ENCODE measurements around the gene DCUN1D3. TPM values are rescaled to one million over a fixed set of nuclear protein-coding genes. Genes with fewer than 3 reads are reported as not detected.

DCUN1D3 gene
- polyA plus RNA-seq, 1 donor (not counting 4 experiments of a cell fraction or from before 2014, with no cell fraction given), result 9.4 TPM

DNA sequence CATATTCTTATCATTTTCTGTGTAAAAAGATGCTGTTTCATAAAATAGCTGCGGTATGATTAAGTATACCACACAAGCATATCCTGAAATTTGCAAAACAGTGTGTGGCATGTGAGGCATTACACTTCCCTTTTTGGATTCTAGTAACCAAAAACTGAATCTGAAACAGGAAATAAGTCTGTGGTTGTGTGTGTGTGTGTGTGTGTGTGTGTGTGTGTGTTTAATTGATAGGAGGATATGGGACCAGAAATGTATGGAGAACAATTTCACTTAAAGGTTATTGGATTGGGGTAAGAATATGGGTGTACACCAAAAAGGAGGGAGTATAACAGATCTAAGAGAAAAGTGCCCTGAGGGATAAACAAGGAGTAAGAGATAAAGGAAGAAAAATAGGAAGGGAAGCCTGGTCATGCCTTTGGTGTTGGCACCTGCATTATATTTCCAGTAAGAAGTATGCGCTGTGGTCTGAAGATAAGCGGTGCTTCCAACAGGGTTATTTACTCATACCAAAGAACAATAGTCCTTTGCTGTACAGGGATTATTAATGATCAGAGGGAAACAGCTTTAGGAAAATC is 4.4 kb upstream of the DCUN1D3 start:
- H3K36me3 ChIP-seq (ENCODE audit: control insufficient read depth in 2 of 2, extremely low read depth in 1 of 2, insufficient read depth in 2 of 2, low read length in 2 of 2), result no peaks in the 10 kb centered on the region
- FAIRE-seq (peak; percentile 58), DNase-seq (ENCODE audit: low read depth, low spot score) (peak; percentile 73)
- no peaks in the 10 kb centered on the region for H3K27me3 ChIP-seq (ENCODE audit: control insufficient read depth, extremely low read depth, insufficient read depth, low read length)
- H3K79me2 ChIP-seq (ENCODE audit: control insufficient read depth, insufficient read depth, low read length), result peaks cover 15% of the 10 kb centered on the region
- dilution Hi-C loops (cut with MboI; ENCODE audit: extremely low pct_ligation_motif_present, low sequenced_read_pairs), result no loop called here
- no peak for TF ChIP-seq EZH2 (IDR thresholded peaks at IDR 0.05; ENCODE audit: low read length)
- TF ChIP-seq, protein P1, sequence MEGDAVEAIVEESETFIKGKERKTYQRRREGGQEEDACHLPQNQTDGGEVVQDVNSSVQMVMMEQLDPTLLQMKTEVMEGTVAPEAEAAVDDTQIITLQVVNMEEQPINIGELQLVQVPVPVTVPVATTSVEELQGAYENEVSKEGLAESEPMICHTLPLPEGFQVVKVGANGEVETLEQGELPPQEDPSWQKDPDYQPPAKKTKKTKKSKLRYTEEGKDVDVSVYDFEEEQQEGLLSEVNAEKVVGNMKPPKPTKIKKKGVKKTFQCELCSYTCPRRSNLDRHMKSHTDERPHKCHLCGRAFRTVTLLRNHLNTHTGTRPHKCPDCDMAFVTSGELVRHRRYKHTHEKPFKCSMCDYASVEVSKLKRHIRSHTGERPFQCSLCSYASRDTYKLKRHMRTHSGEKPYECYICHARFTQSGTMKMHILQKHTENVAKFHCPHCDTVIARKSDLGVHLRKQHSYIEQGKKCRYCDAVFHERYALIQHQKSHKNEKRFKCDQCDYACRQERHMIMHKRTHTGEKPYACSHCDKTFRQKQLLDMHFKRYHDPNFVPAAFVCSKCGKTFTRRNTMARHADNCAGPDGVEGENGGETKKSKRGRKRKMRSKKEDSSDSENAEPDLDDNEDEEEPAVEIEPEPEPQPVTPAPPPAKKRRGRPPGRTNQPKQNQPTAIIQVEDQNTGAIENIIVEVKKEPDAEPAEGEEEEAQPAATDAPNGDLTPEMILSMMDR (optimal IDR thresholded peaks at IDR 0.05 in 1 of 3, IDR thresholded peaks at IDR 0.05 in 1 of 3, conservative IDR thresholded peaks at IDR 0.05 in 1 of 3; ENCODE audit: extremely low read depth in 1 of 3, insufficient read depth in 2 of 3, low read length in 3 of 3), result no peak
- H3K9me1 ChIP-seq (ENCODE audit: control insufficient read depth, extremely low read depth, insufficient read depth, low read length), result no peaks in the 10 kb centered on the region
- no peaks in the 10 kb centered on the region for H4K20me1 ChIP-seq (ENCODE audit: control insufficient read depth, extremely low read depth, insufficient read depth, low read length)
- peaks cover 54% of the 10 kb centered on the region for H3K4me1 ChIP-seq (ENCODE audit: control insufficient read depth, extremely low read depth, insufficient read depth, low read length)
- peak overlapping the region; percentile 45 for H3K9ac ChIP-seq (ENCODE audit: control insufficient read depth, extremely low read depth, insufficient read depth, low read length)
- H3K27ac ChIP-seq (ENCODE audit: control insufficient read depth, insufficient read depth, low read length), result peak overlapping the region; percentile 76
- peak overlapping the region; percentile 81 for H3K4me2 ChIP-seq (ENCODE audit: control insufficient read depth, extremely low read depth, insufficient read depth, low read depth, low read length)
- no peak overlapping the region for H2AFZ ChIP-seq (ENCODE audit: control insufficient read depth, low read length)
- H3K4me3 ChIP-seq (ENCODE audit: control insufficient read depth in 2 of 3, extremely low read depth in 1 of 3, insufficient read depth in 2 of 3, low read depth in 1 of 3, low read length in 3 of 3), result peak overlapping the region in 1 of 3 experiments; percentile 21
- no peaks in the 10 kb centered on the region for H3K9me3 ChIP-seq (ENCODE audit: control insufficient read depth, low read depth, low read length)

DNA sequence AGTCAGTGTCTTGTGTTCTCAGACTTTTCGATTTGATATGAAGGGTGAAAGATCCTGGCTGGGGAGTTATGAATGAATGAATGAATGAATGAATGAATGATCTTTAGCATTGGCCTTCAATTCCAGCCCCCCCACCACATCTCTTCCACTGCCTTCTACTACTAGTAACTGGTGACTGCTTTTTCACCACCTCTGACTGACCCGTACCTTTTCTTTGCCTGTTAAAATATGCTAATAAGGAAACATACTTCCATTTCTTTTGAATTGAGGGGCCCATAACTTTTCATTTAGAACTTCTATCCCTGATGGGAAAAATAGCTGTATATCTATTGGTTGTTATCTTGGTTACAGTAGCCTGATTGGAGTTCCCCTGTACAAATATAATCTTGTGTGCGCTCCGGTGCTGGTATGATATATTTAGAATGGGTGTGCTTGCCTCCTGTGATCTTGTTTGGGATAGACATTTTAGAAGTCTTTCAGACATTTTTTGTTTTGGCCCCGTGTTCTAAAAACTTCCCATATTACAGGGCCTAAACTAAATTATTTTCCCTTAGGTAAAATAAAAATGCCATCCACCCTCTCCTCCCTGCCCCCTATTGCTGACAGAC is 3.8 kb upstream of the DCUN1D3 start:
- no peak for FAIRE-seq
- Histone ChIP-seq H3K4me2 (ENCODE audit: control insufficient read depth, extremely low read depth, insufficient read depth, low read depth, low read length) (peak overlapping the region; percentile 81), H3K9me3 (ENCODE audit: control insufficient read depth, low read depth, low read length) (no peaks in the 10 kb centered on the region), H3K27me3 (ENCODE audit: control insufficient read depth, extremely low read depth, insufficient read depth, low read length) (no peaks in the 10 kb centered on the region), H3K9me1 (ENCODE audit: control insufficient read depth, extremely low read depth, insufficient read depth, low read length) (no peaks in the 10 kb centered on the region), H4K20me1 (ENCODE audit: control insufficient read depth, extremely low read depth, insufficient read depth, low read length) (no peaks in the 10 kb centered on the region), H2AFZ (ENCODE audit: control insufficient read depth, low read length) (no peak overlapping the region), H3K79me2 (ENCODE audit: control insufficient read depth, insufficient read depth, low read length) (peaks cover 21% of the 10 kb centered on the region), H3K4me1 (ENCODE audit: control insufficient read depth, extremely low read depth, insufficient read depth, low read length) (peaks cover 58% of the 10 kb centered on the region), H3K4me3 (ENCODE audit: control insufficient read depth in 2 of 3, extremely low read depth in 1 of 3, insufficient read depth in 2 of 3, low read depth in 1 of 3, low read length in 3 of 3) (peak overlapping the region in 2 of 3 experiments; percentile 0 to 21), H3K9ac (ENCODE audit: control insufficient read depth, extremely low read depth, insufficient read depth, low read length) (peak overlapping the region; percentile 45), H3K36me3 (ENCODE audit: control insufficient read depth in 2 of 2, extremely low read depth in 1 of 2, insufficient read depth in 2 of 2, low read length in 2 of 2) (no peaks in the 10 kb centered on the region), H3K27ac (ENCODE audit: control insufficient read depth, insufficient read depth, low read length) (peak overlapping the region; percentile 76)
- no peak for TF ChIP-seq EZH2 (IDR thresholded peaks at IDR 0.05; ENCODE audit: low read length)
- TF ChIP-seq, protein P1 (optimal IDR thresholded peaks at IDR 0.05 in 1 of 3, IDR thresholded peaks at IDR 0.05 in 1 of 3, conservative IDR thresholded peaks at IDR 0.05 in 1 of 3; ENCODE audit: extremely low read depth in 1 of 3, insufficient read depth in 2 of 3, low read length in 3 of 3), result no peak
- dilution Hi-C loops (cut with MboI; ENCODE audit: extremely low pct_ligation_motif_present, low sequenced_read_pairs), result no loop called here
- DNase-seq (ENCODE audit: low read depth, low spot score), result no peak

All from keratinocyte (primary cell).